Measurements from ENCODE around the gene ICAM2.

Gene ICAM2

GRCh38 chr17:63963123-63963522, 57.3 kb downstream of the ICAM2 start:
- H3K4me2 ChIP-seq (ENCODE audit: low read depth, low read length) = no peak overlapping the region
- H3K79me2 ChIP-seq (ENCODE audit: low read length) = no peaks in the 10 kb centered on the region
- no peaks in the 10 kb centered on the region for H4K20me1 ChIP-seq (ENCODE audit: insufficient read depth, low read length)
- H3K9me3 ChIP-seq (replicated peaks; ENCODE audit: insufficient read depth, low read length) = no peaks in the 10 kb centered on the region
- no peaks in the 10 kb centered on the region for H3K27me3 ChIP-seq (replicated peaks; ENCODE audit: insufficient read depth, low read length)
- no peak overlapping the region for H3K27ac ChIP-seq (ENCODE audit: low read length)
- no peak overlapping the region for H3K9ac ChIP-seq (ENCODE audit: low read length)
- H3F3A ChIP-seq (ENCODE audit: insufficient read depth, low read length) = peaks cover 6% of the 10 kb centered on the region; the same call in 1 of the 2 replicates
- H3K9me2 ChIP-seq (replicated peaks; ENCODE audit: insufficient read depth, low read length) = no peaks in the 10 kb centered on the region
- no peak for DNase-seq
- H3K36me3 ChIP-seq (replicated peaks; ENCODE audit: insufficient read depth, low read length) = no peaks in the 10 kb centered on the region
- no peak overlapping the region for H2AFZ ChIP-seq (ENCODE audit: low read length)
- no peak for TF ChIP-seq EZH2phosphoT487 (IDR thresholded peaks at IDR 0.05; ENCODE audit: low read length)
- no peak for TF ChIP-seq CTCF (IDR thresholded peaks at IDR 0.05; ENCODE audit: low read length)
- no peak for TF ChIP-seq EZH2 (optimal IDR thresholded peaks at IDR 0.05; ENCODE audit: low read depth, low read length)
- H3K4me1 ChIP-seq (ENCODE audit: low read length) = 0 out of 2 replicates have a peak, but pooled peaks cover 5% of the 10 kb centered on the region
- H3K4me3 ChIP-seq (ENCODE audit: low read length) = no peak overlapping the region

- no peak overlapping the region for H2AFZ ChIP-seq (ENCODE audit: low read length)
- no peak overlapping the region for H3K9ac ChIP-seq (ENCODE audit: low read length)
- H3K27me3 ChIP-seq (replicated peaks; ENCODE audit: insufficient read depth, low read length) = no peaks in the 10 kb centered on the region
- no peaks in the 10 kb centered on the region for H3K79me2 ChIP-seq (ENCODE audit: low read length)
- no peak for DNase-seq
- H3K36me3 ChIP-seq (replicated peaks; ENCODE audit: insufficient read depth, low read length) = no peaks in the 10 kb centered on the region
- H3K4me2 ChIP-seq (ENCODE audit: low read depth, low read length) = no peak overlapping the region
- peaks cover 6% of the 10 kb centered on the region; the same call in 1 of the 2 replicates for H3F3A ChIP-seq (ENCODE audit: insufficient read depth, low read length)
- H3K9me2 ChIP-seq (replicated peaks; ENCODE audit: insufficient read depth, low read length) = no peaks in the 10 kb centered on the region
- 0 out of 2 replicates have a peak, but pooled peaks cover 5% of the 10 kb centered on the region for H3K4me1 ChIP-seq (ENCODE audit: low read length)
- TF ChIP-seq EZH2 (optimal IDR thresholded peaks at IDR 0.05; ENCODE audit: low read depth, low read length) (no peak), EZH2phosphoT487 (IDR thresholded peaks at IDR 0.05; ENCODE audit: low read length) (no peak), CTCF (IDR thresholded peaks at IDR 0.05; ENCODE audit: low read length) (no peak)
- no peaks in the 10 kb centered on the region for H4K20me1 ChIP-seq (ENCODE audit: insufficient read depth, low read length)
- H3K4me3 ChIP-seq (ENCODE audit: low read length) = no peak overlapping the region
- H3K27ac ChIP-seq (ENCODE audit: low read length) = no peak overlapping the region
- no peaks in the 10 kb centered on the region for H3K9me3 ChIP-seq (replicated peaks; ENCODE audit: insufficient read depth, low read length)
Observed at GRCh38 chr17:63962298-63962744, 58.1 kb downstream of the ICAM2 start.

GRCh38 chr17:63961355-63962212, 58.8 kb downstream of the ICAM2 start:
- TF ChIP-seq EZH2 (optimal IDR thresholded peaks at IDR 0.05; ENCODE audit: low read depth, low read length) (no peak), EZH2phosphoT487 (IDR thresholded peaks at IDR 0.05; ENCODE audit: low read length) (no peak), CTCF (IDR thresholded peaks at IDR 0.05; ENCODE audit: low read length) (no peak)
- Histone ChIP-seq H3K9me2 (replicated peaks; ENCODE audit: insufficient read depth, low read length) (no peaks in the 10 kb centered on the region), H4K20me1 (ENCODE audit: insufficient read depth, low read length) (no peaks in the 10 kb centered on the region), H3K79me2 (ENCODE audit: low read length) (no peaks in the 10 kb centered on the region), H2AFZ (ENCODE audit: low read length) (0 out of 2 replicates have a peak overlapping the region, but pooled peaks have one; percentile 11), H3K36me3 (replicated peaks; ENCODE audit: insufficient read depth, low read length) (no peaks in the 10 kb centered on the region), H3F3A (ENCODE audit: insufficient read depth, low read length) (peaks cover 6% of the 10 kb centered on the region; the same call in 1 of the 2 replicates), H3K4me1 (ENCODE audit: low read length) (0 out of 2 replicates have a peak, but pooled peaks cover 5% of the 10 kb centered on the region), H3K9me3 (replicated peaks; ENCODE audit: insufficient read depth, low read length) (no peaks in the 10 kb centered on the region), H3K4me3 (ENCODE audit: low read length) (peak overlapping the region; percentile 24; the same call in 1 of the 2 replicates), H3K9ac (ENCODE audit: low read length) (no peak overlapping the region), H3K27ac (ENCODE audit: low read length) (no peak overlapping the region), H3K4me2 (ENCODE audit: low read depth, low read length) (peak overlapping the region; percentile 67), H3K27me3 (replicated peaks; ENCODE audit: insufficient read depth, low read length) (no peaks in the 10 kb centered on the region)
- peak; percentile 54 for DNase-seq
